NT2/D1 (cell line): Measurements from ENCODE around the gene MRPL2.

Source experiments
- DNase-seq: peaks from one replicate; pipeline ENCODE4 v3.0.0-alpha.2; 2011; ENCODE audit warnings: low read depth, low spot score
- H3K27me3 ChIP-seq: 2 replicates; pipeline ENCODE4 v1.6.0; 2011; ENCODE audit warnings: mild to moderate bottlenecking; ENCODE audit not compliant: insufficient read length, insufficient read depth
- H3K36me3 ChIP-seq: 2 replicates; pipeline ENCODE4 v1.6.1; 2011; ENCODE audit warnings: mild to moderate bottlenecking, low read length, mixed read lengths; ENCODE audit not compliant: insufficient read depth, insufficient read length
- H3K4me1 ChIP-seq: 2 replicates; pipeline ENCODE4 v1.5.1; 2011; ENCODE audit not compliant: insufficient read depth, insufficient read length
- H3K4me3 ChIP-seq: 2 replicates; pipeline ENCODE4 v1.5.1; 2011; ENCODE audit warnings: low read depth; ENCODE audit not compliant: insufficient read length
- H3K9ac ChIP-seq: 2 replicates; pipeline ENCODE4 v1.6.0; 2011; ENCODE audit warnings: low read depth; ENCODE audit not compliant: insufficient read length
- H3K9me3 ChIP-seq: 2 replicates; pipeline ENCODE4 v1.5.1; 2011; ENCODE audit warnings: mild to moderate bottlenecking, low read length; ENCODE audit not compliant: insufficient read depth
- SUZ12 ChIP-seq: IDR thresholded peaks from 2 replicates; pipeline ENCODE4 v1.6.1; 2011; ENCODE audit not compliant: insufficient read length, insufficient read depth; ENCODE audit errors: extremely low read depth
- YY1 ChIP-seq: IDR thresholded peaks from 2 replicates; pipeline ENCODE4 v1.6.1; 2011; ENCODE audit not compliant: insufficient read length, insufficient read depth
- ZNF274 ChIP-seq: IDR thresholded peaks from 2 replicates; pipeline ENCODE4 v1.6.1; 2011; ENCODE audit warnings: mild to moderate bottlenecking, low read depth, low read length

The MRPL2 gene

GRCh38 chr6:43059168-43060033 lies at the start of gene MRPL2, which contains the start of gene KLC4:
Gene MRPL2, minus strand, starts transcription at chr6:43059434. Its CDS starts 53 bp downstream, at chr6:43059381.
Gene KLC4, plus strand, starts transcription at chr6:43059631. Its CDS starts 1,705 bp downstream, at chr6:43061336.
- Histone ChIP-seq H3K9ac (peak within 1 kb of the TSS; percentile 90), H3K4me3 (peak within 1 kb of the TSS; percentile 92), H3K27me3 (no peaks in the 10 kb centered on the region), H3K4me1 (no peaks in the 10 kb centered on the region), H3K9me3 (no peaks in the 10 kb centered on the region), H3K36me3 (peaks cover 47% of the 10 kb centered on the region)
- TF ChIP-seq ZNF274: no peak
- TF ChIP-seq YY1: peak; percentile 66
- DNase-seq: peak; percentile 95

- no peak overlapping the region for H3K9ac ChIP-seq
- no peak overlapping the region for H3K4me3 ChIP-seq
- H3K9me3 ChIP-seq: no peaks in the 10 kb centered on the region
- no peaks in the 10 kb centered on the region for H3K27me3 ChIP-seq
- DNase-seq: no peak
- peaks cover 5% of the 10 kb centered on the region for H3K4me1 ChIP-seq
- TF ChIP-seq YY1: no peak
- TF ChIP-seq SUZ12: no peak
- TF ChIP-seq ZNF274: no peak
- H3K36me3 ChIP-seq: no peaks in the 10 kb centered on the region
Measured at GRCh38 chr6:43107344-43108062, 48.3 kb upstream of the MRPL2 start.

GRCh38 chr6:43105538-43106222 lies 46.4 kb upstream of the MRPL2 start:
- H3K9me3 ChIP-seq: no peaks in the 10 kb centered on the region
- no peaks in the 10 kb centered on the region for H3K36me3 ChIP-seq
- no peak overlapping the region for H3K9ac ChIP-seq
- TF ChIP-seq YY1 (no peak), SUZ12 (no peak), ZNF274 (no peak)
- peaks cover 5% of the 10 kb centered on the region for H3K4me1 ChIP-seq
- DNase-seq: no peak
- H3K4me3 ChIP-seq: no peak overlapping the region
- H3K27me3 ChIP-seq: no peaks in the 10 kb centered on the region

- no peaks in the 10 kb centered on the region for H3K9me3 ChIP-seq
- peaks cover 5% of the 10 kb centered on the region for H3K4me1 ChIP-seq
- TF ChIP-seq ZNF274: no peak
- TF ChIP-seq YY1: no peak
- TF ChIP-seq SUZ12: no peak
- no peaks in the 10 kb centered on the region for H3K27me3 ChIP-seq
- no peaks in the 10 kb centered on the region for H3K36me3 ChIP-seq
- no peak overlapping the region for H3K4me3 ChIP-seq
- DNase-seq: no peak
- no peak overlapping the region for H3K9ac ChIP-seq
Measured at GRCh38 chr6:43103253-43103876, 44.1 kb upstream of the MRPL2 start.

GRCh38 chr6:43101497-43101896 lies 42.3 kb upstream of the MRPL2 start:
- TF ChIP-seq ZNF274 (no peak), YY1 (no peak), SUZ12 (no peak)
- DNase-seq: no peak

GRCh38 chr6:43097502-43097901 lies 38.3 kb upstream of the MRPL2 start:
- TF ChIP-seq SUZ12 (no peak), YY1 (no peak), ZNF274 (no peak)
- no peak for DNase-seq
- peaks cover 7% of the 10 kb centered on the region for H3K4me1 ChIP-seq
- no peaks in the 10 kb centered on the region for H3K36me3 ChIP-seq
- no peak overlapping the region for H3K4me3 ChIP-seq
- H3K27me3 ChIP-seq: no peaks in the 10 kb centered on the region
- no peak overlapping the region for H3K9ac ChIP-seq
- no peaks in the 10 kb centered on the region for H3K9me3 ChIP-seq

More at GRCh38 chr6:43101497-43101896, 42.3 kb upstream of the MRPL2 start:
- no peak overlapping the region for H3K4me3 ChIP-seq
- no peaks in the 10 kb centered on the region for H3K27me3 ChIP-seq
- H3K9me3 ChIP-seq: no peaks in the 10 kb centered on the region
- H3K36me3 ChIP-seq: no peaks in the 10 kb centered on the region
- H3K4me1 ChIP-seq: peaks cover 10% of the 10 kb centered on the region
- H3K9ac ChIP-seq: no peak overlapping the region
